Lower lobe of right lung (tissue), 2 donors: ENCODE results near the gene MYBPC1. TPM values are rescaled to one million over a fixed set of nuclear protein-coding genes. Genes with fewer than 3 reads are reported as not detected.
A peak's percentile ranks its signal among the peaks of the same experiment; 100 is the strongest.

Experiments used
- ATAC-seq, 2 donors: fragments of 200-7000 bp; cut with Tn5 transposase; one replicate each; pipeline ENCODE4 v1.9.1; 2020 to 2022; ENCODE audit warnings: mild to moderate bottlenecking in 2 of 2, moderate library complexity in 2 of 2
- DNase-seq: peaks from one replicate; pipeline ENCODE4 v3.0.0-alpha.2; 2020
- H3K27ac ChIP-seq: fragments of 200-600 bp; one replicate; pipeline ENCODE4 v1.8.0; 2022
- H3K27me3 ChIP-seq: fragments of 200-600 bp; one replicate; pipeline ENCODE4 v1.8.0; 2022; ENCODE audit warnings: low read depth
- H3K36me3 ChIP-seq: fragments of 200-600 bp; one replicate; pipeline ENCODE4 v1.8.0; 2022; ENCODE audit warnings: mild to moderate bottlenecking
- H3K4me1 ChIP-seq: fragments of 200-600 bp; one replicate; pipeline ENCODE4 v1.8.0; 2022
- H3K4me3 ChIP-seq: fragments of 200-600 bp; one replicate; pipeline ENCODE4 v1.8.0; 2022; ENCODE audit warnings: mild to moderate bottlenecking
- H3K9me3 ChIP-seq: fragments of 200-600 bp; one replicate; pipeline ENCODE4 v1.8.0; 2022
- intact Hi-C: fragments of 100-400 bp; cut with DNase I; formaldehyde crosslinking; loops from one replicate; pipeline ENCODE4 v1.11.0; 2022
- total RNA-seq: library from RNA; stranded (reverse); fragmentation: NEBNext Ultra II Directional; extraction: Animal tissue kit (Norgen Biotek cat#: 25700); gene quantifications from one replicate; pipeline ENCODE4 v1.2.1, GENCODE V29; 2021
- TF ChIP-seq, protein P1 (sequence below): fragments of 200-600 bp; IDR thresholded peaks from one replicate; pipeline ENCODE4 v1.8.0; 2022; ENCODE audit warnings: antibody characterized with exemption, mild to moderate bottlenecking
- donor health status: DM: no; HTN: yes; CAD: no; lungs with severe emphysema.

The MYBPC1 gene
- total RNA-seq, 1 donor from 2014 or later = not detected

DNA sequence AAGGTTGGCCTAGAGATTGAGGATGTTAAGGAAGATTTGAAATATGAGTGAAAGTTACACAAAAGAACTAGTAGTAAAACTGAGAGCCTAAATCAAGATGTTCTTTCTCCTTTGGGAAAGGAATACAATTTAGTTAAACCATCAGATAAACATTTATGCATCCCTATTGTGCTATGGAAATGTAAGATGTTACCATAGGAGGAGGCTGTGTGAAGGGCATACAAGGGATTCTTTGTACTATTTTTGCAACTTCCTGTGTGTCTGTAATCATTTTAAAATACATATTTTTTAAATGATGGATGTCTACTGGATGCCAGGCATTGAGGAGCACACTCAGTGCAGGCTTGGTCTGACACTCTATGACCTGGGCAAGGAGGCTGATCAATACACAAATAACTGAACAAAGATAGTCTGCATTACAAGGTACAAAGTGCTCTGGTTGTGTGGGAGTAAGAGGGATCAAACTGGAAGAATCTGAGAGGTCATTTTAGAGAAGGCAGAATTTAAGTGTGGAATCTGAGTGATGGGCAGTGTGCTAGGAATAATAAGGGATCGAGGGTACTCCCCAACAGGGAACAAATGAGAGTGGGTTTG lies 96.8 kb downstream of the MYBPC1 start:
- no peaks in the 10 kb centered on the region for H3K36me3 ChIP-seq
- peaks cover 8% of the 10 kb centered on the region for H3K4me1 ChIP-seq
- no peaks in the 10 kb centered on the region for H3K27me3 ChIP-seq
- no peak overlapping the region for H3K27ac ChIP-seq
- no peaks in the 10 kb centered on the region for H3K9me3 ChIP-seq
- no peak overlapping the region for H3K4me3 ChIP-seq
- DNase-seq (no peak), ATAC-seq (no peak)
- intact Hi-C loops = no loop called here
- TF ChIP-seq, protein P1, sequence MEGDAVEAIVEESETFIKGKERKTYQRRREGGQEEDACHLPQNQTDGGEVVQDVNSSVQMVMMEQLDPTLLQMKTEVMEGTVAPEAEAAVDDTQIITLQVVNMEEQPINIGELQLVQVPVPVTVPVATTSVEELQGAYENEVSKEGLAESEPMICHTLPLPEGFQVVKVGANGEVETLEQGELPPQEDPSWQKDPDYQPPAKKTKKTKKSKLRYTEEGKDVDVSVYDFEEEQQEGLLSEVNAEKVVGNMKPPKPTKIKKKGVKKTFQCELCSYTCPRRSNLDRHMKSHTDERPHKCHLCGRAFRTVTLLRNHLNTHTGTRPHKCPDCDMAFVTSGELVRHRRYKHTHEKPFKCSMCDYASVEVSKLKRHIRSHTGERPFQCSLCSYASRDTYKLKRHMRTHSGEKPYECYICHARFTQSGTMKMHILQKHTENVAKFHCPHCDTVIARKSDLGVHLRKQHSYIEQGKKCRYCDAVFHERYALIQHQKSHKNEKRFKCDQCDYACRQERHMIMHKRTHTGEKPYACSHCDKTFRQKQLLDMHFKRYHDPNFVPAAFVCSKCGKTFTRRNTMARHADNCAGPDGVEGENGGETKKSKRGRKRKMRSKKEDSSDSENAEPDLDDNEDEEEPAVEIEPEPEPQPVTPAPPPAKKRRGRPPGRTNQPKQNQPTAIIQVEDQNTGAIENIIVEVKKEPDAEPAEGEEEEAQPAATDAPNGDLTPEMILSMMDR = no peak

DNA sequence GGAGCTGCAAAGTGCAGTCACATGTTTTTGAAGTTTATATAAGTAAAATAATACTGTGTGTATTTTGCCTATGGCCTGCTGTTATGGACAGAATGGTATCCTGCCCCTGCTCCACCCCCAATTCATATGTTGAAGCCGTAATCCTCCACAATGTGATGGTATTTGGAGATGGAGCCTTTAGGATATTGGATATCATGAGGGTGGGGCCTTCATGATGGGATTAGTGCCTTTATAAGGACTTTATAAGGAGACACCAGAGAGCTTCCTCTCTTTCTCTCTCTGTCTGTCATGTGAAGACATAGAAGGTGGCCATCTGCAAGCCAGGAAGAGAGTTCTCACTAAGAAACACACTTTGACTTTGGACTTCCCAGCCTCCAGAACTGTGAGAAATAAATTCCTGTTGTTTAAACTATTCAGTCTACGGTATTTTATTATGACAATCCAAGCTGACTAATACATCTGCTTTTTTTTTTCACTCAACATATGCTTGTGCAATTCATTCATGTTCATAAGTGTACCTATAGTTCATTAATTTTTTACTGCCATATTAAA lies 99.6 kb downstream of the MYBPC1 start:
- Histone ChIP-seq H3K4me3 (no peak overlapping the region), H3K9me3 (no peaks in the 10 kb centered on the region), H3K4me1 (peaks cover 21% of the 10 kb centered on the region), H3K27ac (no peak overlapping the region), H3K27me3 (no peaks in the 10 kb centered on the region), H3K36me3 (no peaks in the 10 kb centered on the region)
- TF ChIP-seq, protein P1 = no peak
- intact Hi-C loops = no loop called here
- DNase-seq = no peak
- ATAC-seq = no peak

DNA sequence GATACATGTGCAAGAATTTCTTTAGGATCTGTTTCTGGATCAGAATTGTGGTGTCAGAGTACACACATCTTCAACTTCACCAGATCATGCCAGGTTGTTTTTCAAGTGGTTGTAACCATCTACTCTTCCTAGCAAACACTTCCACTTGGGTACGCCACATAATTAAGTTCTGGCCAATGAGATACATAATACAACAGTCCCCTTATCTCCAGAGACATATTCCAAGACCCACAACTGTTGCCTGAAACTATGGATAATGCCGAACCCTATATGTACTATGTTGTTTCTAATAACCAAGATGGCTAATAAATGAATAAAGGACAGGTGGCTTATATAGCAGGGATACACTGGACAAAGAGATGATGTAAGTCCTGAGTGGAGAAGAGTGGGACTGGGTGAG lies 100.2 kb downstream of the MYBPC1 start:
- Histone ChIP-seq H3K9me3 (no peaks in the 10 kb centered on the region), H3K4me3 (no peak overlapping the region), H3K27me3 (no peaks in the 10 kb centered on the region), H3K36me3 (no peaks in the 10 kb centered on the region), H3K4me1 (peaks cover 24% of the 10 kb centered on the region), H3K27ac (no peak overlapping the region)
- DNase-seq (no peak), ATAC-seq (no peak)
- TF ChIP-seq, protein P1 = no peak
- intact Hi-C loops = no loop called here

DNA sequence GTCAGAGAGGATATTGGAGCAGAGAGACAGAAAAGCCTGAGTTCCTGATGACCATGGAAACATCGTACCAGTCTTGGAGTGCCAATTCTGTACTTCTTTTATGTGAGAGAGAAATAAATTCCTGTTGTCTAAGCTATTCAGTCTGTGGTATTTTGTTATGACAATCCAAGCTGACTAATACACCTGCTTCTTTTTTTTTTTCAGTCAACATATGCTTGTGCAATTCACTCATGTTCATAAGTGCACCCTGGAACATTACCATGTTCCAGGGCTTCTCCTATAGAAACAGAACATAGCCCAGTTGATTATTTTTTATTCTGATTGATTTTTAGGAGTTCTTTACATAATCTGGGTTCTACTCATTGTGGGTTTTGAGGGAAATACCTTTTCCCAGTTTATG lies 100.9 kb downstream of the MYBPC1 start:
- no peak for DNase-seq
- H3K36me3 ChIP-seq = no peaks in the 10 kb centered on the region
- TF ChIP-seq, protein P1 = no peak
- ATAC-seq = no peak
- intact Hi-C loops = no loop called here
- H3K27me3 ChIP-seq = no peaks in the 10 kb centered on the region
- H3K4me3 ChIP-seq = no peak overlapping the region
- no peak overlapping the region for H3K27ac ChIP-seq
- no peaks in the 10 kb centered on the region for H3K9me3 ChIP-seq
- H3K4me1 ChIP-seq = peaks cover 24% of the 10 kb centered on the region

DNA sequence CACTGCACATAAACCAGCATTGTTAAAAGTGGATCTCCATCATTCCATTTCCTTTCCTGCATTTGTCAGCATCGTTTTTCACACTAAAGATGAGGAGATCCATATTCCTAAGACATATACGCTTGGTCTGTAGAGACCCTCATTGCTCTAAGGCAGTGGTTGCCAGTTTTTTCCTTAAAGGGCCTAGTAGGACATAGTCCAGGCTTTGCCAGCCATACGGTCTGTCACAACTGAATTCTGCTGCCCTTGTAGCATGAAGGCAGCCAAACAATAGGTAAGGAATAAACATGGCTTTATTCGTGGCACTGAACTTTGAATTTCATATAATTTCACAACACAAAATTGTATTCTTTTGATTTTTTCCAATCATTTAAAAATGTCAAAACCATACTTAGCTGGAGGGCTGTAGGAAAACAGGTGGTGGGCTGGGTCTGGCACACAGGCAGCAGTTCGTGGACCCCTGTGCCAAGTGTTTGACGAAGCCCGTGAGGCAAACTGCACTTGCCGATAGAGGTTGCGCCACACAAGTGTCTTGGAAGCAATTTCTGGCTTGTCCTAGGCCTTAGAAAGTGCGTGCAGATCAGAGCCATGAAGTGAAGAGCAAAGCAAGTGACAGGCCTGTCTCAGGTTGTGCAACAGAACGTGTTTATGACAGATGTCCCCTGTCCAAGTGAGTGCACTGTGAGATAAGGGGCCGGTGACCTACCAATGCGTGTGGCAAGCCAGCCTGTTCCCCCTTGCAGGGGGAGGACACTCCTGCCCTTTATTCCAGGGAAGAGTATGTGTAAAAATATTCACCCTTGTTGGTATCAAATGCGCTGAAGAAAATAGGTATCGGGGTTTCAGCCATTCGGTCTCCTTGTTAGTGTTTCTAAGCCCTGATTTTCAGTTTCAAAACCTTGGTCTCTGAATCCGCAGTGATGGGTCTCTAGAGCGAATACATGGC lies 101.8 kb downstream of the MYBPC1 start:
- Histone ChIP-seq H3K27me3 (no peaks in the 10 kb centered on the region), H3K4me3 (peak overlapping the region; percentile 90), H3K4me1 (peaks cover 30% of the 10 kb centered on the region), H3K36me3 (no peaks in the 10 kb centered on the region), H3K9me3 (no peaks in the 10 kb centered on the region), H3K27ac (peak overlapping the region; percentile 89)
- peak; percentile 57 for DNase-seq
- TF ChIP-seq, protein P1 = no peak
- intact Hi-C loops = no loop called here
- peak; percentile 58 to 69 for ATAC-seq
